SW480 (cell line): ENCODE data around the gene AGAP5.
A peak's percentile ranks its signal among the peaks of the same experiment; 100 is the strongest.
"Not testable (repeated sequence)": the region's sequence is repeated elsewhere in the genome, so short reads cannot be mapped to it uniquely, and the experiment has no call there.

Experiments
- DNase-seq: peaks from one replicate; pipeline ENCODE4 v3.0.0-alpha.2; 2016; ENCODE audit warnings: low spot score

AGAP5 gene

GRCh38 chr10:73697675-73698159, at the start of gene AGAP5:
AGAP5 (minus strand) TSS chr10:73698109; CDS start chr10:73697755, 354 bp downstream.
- DNase-seq, result not testable (repeated sequence)

GRCh38 chr10:73746721-73747120, 48.8 kb upstream of the AGAP5 start:
- no peak for DNase-seq

- DNase-seq, result peak; percentile 30
Observed at GRCh38 chr10:73744664-73744975, 46.7 kb upstream of the AGAP5 start.

- peak; percentile 92 for DNase-seq
Observed at GRCh38 chr10:73743905-73744663, 46.2 kb upstream of the AGAP5 start, which contains the start of gene SEC24C. SEC24C (plus strand) TSS chr10:73744372; CDS start chr10:73746833, 2,461 bp downstream.

- no peak for DNase-seq
Observed at GRCh38 chr10:73743327-73743904, 45.5 kb upstream of the AGAP5 start.

- DNase-seq, result no peak
Observed at GRCh38 chr10:73742454-73742734, 44.5 kb upstream of the AGAP5 start.

- DNase-seq, result not testable (repeated sequence)
Observed at GRCh38 chr10:73740501-73741254, 42.8 kb upstream of the AGAP5 start.

GRCh38 chr10:73734796-73735305, 36.9 kb upstream of the AGAP5 start:
- no peak for DNase-seq

- DNase-seq, result no peak
Observed at GRCh38 chr10:73734028-73734720, 36.3 kb upstream of the AGAP5 start.

GRCh38 chr10:73732931-73733623, 35.2 kb upstream of the AGAP5 start:
- DNase-seq, result no peak

GRCh38 chr10:73732426-73732825, 34.5 kb upstream of the AGAP5 start:
- DNase-seq, result no peak

- DNase-seq, result no peak
Observed at GRCh38 chr10:73731588-73732375, 33.9 kb upstream of the AGAP5 start.

GRCh38 chr10:73730153-73730906, 32.4 kb upstream of the AGAP5 start:
- DNase-seq, result peak; percentile 80

- peak; percentile 28 for DNase-seq
Observed at GRCh38 chr10:73729781-73730152, 31.9 kb upstream of the AGAP5 start.

GRCh38 chr10:73723516-73723915, 25.6 kb upstream of the AGAP5 start:
- DNase-seq, result no peak

GRCh38 chr10:73720561-73720960, 22.7 kb upstream of the AGAP5 start:
- DNase-seq, result not testable (repeated sequence)

GRCh38 chr10:73717556-73717955, 19.6 kb upstream of the AGAP5 start:
- DNase-seq, result no peak

GRCh38 chr10:73716251-73716650, 18.3 kb upstream of the AGAP5 start:
- no peak for DNase-seq

GRCh38 chr10:73715179-73716156, 17.6 kb upstream of the AGAP5 start:
- DNase-seq, result not testable (repeated sequence)
